ENCODE measurements around the gene CAMTA1.
A peak's percentile ranks its signal among the peaks of the same experiment; 100 is the strongest.

DNA sequence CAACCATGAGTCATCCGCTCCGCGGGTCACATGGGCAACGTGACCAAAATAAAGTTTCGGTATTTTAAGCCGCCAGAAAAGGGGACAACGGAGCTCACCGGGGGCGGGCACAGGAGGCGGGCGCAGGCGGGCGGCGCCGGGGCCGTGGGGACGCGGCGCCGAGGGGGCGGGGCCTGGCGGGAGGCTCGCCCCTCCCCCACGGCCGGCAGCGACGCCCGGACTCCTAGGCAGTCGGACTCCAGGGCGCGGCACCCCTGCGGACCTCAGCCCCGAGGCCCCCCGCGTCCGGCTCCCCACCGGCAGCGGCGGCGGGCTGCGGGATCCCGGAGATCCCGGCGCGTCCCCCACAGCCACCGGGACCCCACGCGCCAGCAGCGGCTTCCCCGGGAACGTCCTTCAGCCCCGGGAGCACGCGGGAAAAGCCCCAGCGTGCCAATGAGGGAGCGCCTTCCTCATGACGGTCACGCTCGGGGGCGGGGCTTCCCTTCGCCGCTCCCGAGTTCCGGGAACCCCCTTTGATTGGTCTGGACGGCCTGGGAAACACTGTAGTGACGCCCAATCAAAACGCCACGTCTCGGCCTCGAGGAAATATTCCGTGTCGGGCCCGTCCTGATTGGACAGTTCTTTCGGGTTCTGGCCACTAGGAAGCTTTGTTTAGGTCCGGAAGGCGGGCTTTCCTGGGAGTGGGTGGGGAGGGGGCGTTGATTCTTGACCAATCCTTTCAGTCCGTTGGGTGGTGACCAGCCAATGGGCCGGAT is 515 bp upstream of the CAMTA1 start:
- peak; percentile 93 to 94 for TF ChIP-seq POLR2A (IDR thresholded peaks at IDR 0.05)
- TF ChIP-seq, protein P1, sequence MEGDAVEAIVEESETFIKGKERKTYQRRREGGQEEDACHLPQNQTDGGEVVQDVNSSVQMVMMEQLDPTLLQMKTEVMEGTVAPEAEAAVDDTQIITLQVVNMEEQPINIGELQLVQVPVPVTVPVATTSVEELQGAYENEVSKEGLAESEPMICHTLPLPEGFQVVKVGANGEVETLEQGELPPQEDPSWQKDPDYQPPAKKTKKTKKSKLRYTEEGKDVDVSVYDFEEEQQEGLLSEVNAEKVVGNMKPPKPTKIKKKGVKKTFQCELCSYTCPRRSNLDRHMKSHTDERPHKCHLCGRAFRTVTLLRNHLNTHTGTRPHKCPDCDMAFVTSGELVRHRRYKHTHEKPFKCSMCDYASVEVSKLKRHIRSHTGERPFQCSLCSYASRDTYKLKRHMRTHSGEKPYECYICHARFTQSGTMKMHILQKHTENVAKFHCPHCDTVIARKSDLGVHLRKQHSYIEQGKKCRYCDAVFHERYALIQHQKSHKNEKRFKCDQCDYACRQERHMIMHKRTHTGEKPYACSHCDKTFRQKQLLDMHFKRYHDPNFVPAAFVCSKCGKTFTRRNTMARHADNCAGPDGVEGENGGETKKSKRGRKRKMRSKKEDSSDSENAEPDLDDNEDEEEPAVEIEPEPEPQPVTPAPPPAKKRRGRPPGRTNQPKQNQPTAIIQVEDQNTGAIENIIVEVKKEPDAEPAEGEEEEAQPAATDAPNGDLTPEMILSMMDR (IDR thresholded peaks at IDR 0.05) = peak in 1 of 6 experiments; percentile 15
